NB4 (cell line): ENCODE results near the gene NCK2.

ENCODE experiments used
- CTCF ChIP-seq: IDR thresholded peaks from one replicate; pipeline ENCODE4 v1.5.1; 2012; ENCODE audit warnings: low read depth, low read length
- MAX ChIP-seq: IDR thresholded peaks from 2 replicates; pipeline ENCODE4 v1.6.1; 2011; ENCODE audit warnings: low read depth, low read length
- POLR2A ChIP-seq: IDR thresholded peaks from 2 replicates; pipeline ENCODE4 v1.6.1; 2011; ENCODE audit warnings: mild to moderate bottlenecking; ENCODE audit not compliant: insufficient read length; ENCODE audit errors: extremely low read depth

- TF ChIP-seq CTCF (no peak), POLR2A (no peak), MAX (no peak)
Measured at GRCh38 chr2:105909215-105909614, 164.5 kb downstream of the NCK2 start.
